GM10847 (cell line): ENCODE data around the gene GPR4.

Experiments used
- POLR2A ChIP-seq: IDR thresholded peaks from 2 replicates; pipeline ENCODE4 v1.6.1; 2011; ENCODE audit not compliant: insufficient read length; ENCODE audit errors: extremely low read depth

GPR4 gene

GRCh38 chr19:45599286-45599685 is 2.7 kb downstream of the GPR4 start:
- TF ChIP-seq POLR2A = no peak

- no peak for TF ChIP-seq POLR2A
Observed at GRCh38 chr19:45598267-45599001, 3.6 kb downstream of the GPR4 start.

- TF ChIP-seq POLR2A = no peak
Observed at GRCh38 chr19:45597425-45598111, 4.4 kb downstream of the GPR4 start.

GRCh38 chr19:45595814-45596213 is 6.2 kb downstream of the GPR4 start:
- TF ChIP-seq POLR2A = no peak

GRCh38 chr19:45593520-45593919 is 8.5 kb downstream of the GPR4 start:
- TF ChIP-seq POLR2A = no peak

- TF ChIP-seq POLR2A = no peak
Observed at GRCh38 chr19:45592366-45592765, 9.6 kb downstream of the GPR4 start.

GRCh38 chr19:45591638-45592005 is 10.4 kb downstream of the GPR4 start:
- no peak for TF ChIP-seq POLR2A

GRCh38 chr19:45591004-45591637 is 10.9 kb downstream of the GPR4 start:
- TF ChIP-seq POLR2A = no peak

- no peak for TF ChIP-seq POLR2A
Observed at GRCh38 chr19:45590300-45591003, 11.6 kb downstream of the GPR4 start.

GRCh38 chr19:45589768-45590167 is 12.2 kb downstream of the GPR4 start:
- TF ChIP-seq POLR2A = no peak

- TF ChIP-seq POLR2A = no peak
Observed at GRCh38 chr19:45587873-45588272, 14.1 kb downstream of the GPR4 start.

GRCh38 chr19:45585158-45585577 is 16.8 kb downstream of the GPR4 start:
- TF ChIP-seq POLR2A = no peak

GRCh38 chr19:45584332-45585157 is 17.5 kb downstream of the GPR4 start, which contains the start of gene OPA3:
Gene OPA3, minus strand, starts transcription at chr19:45584802. Its CDS starts 38 bp downstream, at chr19:45584764.
- peak; percentile 79 for TF ChIP-seq POLR2A

- no peak for TF ChIP-seq POLR2A
Observed at GRCh38 chr19:45581576-45581975, 20.4 kb downstream of the GPR4 start.

- no peak for TF ChIP-seq POLR2A
Observed at GRCh38 chr19:45578861-45579260, 23.2 kb downstream of the GPR4 start.
